NCI-H1417 (cell line): Measurements from ENCODE around the gene OSBPL8.

Experiments
- DNase-seq, 3 experiments: peaks; one replicate each; lab custom pipeline; 2025; lab: John Stamatoyannopoulos, UW

The OSBPL8 gene

DNA sequence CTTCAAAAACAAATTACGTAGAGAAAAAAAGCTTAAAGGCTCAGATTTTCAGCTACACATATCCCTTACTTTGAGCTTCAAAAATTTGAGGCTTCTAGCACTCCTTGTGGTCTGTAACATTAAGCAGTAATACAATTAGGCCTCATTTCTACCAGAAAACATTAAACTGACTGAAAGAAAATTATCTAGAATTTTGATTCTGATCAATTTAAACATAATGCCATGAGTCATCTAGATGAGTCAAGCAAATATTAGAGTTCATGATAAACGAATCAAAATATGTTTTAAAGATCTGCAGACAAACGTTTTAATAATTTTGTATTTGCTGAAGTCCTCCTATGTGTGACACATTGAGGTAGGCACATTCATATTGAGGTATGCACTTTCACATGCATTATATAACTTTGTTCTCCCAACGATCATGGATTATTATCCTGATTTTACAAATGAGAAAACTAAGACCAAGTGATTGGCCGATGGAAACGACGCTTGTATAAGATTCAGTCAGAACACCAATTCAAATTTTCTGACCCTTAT lies 4.3 kb downstream of the OSBPL8 start:
- DNase-seq = no peak

DNA sequence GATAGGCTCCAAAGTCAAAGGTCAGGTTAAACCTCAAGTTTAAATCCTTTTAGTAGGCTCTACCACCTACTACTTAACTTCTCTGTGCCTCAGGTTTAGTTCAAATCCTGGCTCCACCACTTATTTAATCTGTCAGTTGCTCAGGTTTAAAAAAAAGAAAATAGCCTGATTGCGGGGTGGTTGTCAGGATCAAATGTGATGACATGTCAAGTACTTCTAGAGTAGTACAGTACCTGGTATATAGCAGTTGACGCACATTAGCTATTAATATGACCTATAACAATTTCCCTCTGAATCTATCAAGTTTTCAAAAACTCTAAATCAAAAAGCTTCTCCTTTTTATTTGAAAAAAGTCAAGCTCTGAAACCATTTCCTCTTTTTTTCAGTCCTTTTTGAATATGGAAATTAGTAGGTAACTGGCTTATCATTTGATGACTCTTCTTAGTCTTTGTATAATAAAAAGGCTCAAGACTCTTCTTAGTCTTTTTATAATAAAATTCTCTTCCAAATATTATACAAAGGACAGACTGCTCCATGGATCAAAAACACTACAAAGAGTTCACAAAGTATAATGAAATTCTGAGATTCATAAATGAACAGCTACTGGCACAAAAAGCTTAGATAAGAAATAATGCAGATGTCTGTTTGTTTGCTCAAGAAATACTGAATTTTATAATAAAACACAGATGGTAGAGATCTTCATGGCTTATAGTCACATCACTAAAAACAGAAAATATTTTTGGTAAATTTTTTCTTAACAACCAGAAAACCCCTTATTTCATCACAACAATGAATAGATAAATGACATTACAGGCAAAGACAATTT lies 5.0 kb downstream of the OSBPL8 start:
- DNase-seq = no peak

DNA sequence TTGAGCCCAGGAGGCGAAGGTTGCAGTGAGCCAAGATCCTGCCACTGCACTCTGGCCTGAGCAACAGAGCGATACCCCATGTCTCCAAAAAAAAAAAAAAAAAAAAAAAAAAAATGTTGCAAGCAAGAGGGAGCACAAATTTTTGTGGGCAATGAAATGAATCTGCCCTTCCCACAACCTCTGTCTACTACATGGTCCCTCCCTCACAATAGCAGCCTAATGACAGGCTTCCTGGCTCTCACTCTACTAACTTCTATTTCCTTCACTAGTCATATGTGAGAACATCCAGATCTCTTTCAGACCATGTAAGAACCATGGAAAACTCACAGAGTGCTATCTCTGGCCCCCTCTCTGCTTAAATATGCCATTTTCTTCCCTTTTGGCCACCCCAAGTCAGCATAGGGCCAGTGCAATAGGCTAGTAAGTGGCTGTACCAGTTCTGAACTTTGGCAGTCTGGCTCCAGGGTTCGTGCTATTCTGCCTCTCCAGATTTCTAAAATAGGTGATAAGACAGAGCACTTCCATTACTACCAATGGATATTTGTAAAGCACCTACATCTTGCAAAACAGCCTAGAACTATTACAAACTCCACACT lies 7.1 kb downstream of the OSBPL8 start:
- DNase-seq = no peak

DNA sequence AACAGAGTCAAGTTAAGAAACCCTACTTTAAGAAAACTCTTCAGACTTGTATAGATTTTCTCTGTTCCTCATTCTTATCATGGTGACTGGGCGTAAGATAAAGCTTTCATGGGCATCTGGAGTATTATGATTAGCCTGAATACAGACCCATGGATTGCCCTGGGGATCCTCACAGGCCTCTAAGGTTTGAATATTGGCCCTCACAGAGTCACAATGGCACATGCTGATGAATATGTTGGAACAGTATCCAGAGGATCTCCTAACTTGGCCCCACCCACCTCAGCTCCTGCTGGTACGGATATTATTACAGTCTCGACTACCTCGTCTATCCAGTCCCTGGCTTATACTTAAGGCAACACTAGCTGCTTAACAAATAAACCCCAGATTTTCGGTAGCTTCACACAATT lies 8.1 kb downstream of the OSBPL8 start:
- no peak for DNase-seq

DNA sequence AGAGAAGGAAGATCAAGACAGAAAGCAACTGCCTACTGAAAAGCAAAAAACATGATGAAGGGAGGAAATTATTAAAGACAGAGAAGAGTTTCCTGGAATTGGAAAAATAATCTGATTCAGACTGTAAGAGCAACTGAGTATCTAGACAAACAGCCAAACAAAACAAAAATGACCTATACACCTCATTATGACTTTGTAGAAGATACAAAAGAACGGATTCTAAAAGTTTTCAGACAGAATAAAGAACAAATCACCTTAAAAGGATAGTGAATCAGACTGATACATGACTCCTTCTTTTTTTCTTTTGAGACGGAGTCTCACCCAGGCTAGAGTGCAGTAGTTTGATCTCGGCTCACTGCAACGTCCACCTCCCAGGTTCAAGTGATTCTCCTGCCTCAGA lies 10.4 kb downstream of the OSBPL8 start:
- no peak for DNase-seq

DNA sequence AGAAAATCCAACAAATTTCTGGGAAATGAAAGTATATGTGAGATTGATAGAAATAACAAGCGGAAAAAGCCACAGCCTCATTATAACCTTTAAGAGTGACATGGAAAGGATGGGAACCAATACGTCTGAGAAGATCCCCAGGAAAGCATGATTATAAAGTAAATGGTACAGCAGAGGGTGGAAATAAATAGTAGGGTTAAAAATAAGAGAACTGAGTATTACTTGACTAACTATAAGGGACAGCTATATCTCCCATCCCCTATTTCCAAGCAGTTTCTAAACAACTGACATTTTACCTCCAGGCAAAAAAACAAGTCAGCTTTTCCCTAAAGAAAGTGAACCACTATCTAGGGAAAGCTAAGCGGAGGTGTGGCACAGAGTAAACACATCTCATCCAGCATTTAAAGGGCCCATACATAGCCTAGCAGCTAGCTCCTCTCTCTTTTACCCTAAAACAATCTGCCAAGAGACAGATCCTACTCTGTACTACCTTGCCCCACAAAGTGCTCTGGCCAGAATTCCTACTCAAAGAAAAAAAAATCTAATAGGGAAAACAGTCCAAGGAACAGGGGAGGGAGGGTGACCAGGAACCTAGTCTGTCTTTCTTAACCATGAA lies 11.2 kb downstream of the OSBPL8 start:
- DNase-seq = no peak

DNA sequence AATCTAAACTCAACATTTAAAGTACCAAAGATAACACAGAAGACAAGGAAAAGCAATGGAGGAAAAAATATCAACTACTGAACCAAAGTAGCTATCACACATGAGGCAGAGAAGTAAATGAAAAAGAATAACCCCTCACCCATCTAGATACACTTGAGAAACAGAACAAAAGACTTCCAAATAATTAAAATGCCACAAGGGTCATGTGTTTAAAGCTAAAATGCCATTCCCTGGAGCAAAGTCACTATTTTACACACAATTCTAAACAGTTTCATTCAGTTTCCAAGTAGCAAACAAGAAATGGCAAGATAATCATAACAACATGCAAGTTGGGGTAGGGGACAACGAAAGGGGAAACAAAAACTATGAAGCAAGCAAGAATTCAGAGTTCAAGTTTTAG lies 12.0 kb downstream of the OSBPL8 start:
- no peak for DNase-seq

DNA sequence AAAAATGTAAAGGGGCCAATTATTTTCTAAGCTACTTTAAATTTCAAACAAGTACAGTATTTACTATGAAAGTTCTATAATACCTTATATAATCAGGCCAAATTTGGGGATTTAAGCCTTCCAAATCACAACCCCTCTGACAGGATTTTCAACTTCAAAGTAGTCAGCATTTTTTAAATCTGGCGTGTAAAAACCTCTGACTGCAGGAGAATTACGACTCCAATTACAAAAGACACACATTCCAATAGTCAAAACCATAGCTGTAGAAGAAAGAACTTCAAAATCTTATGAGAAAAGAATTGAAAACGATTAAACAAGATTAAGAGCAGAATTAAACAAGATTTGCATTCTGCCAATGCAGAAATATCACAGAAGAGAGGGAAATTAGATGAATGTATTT lies 12.7 kb downstream of the OSBPL8 start:
- DNase-seq = no peak

DNA sequence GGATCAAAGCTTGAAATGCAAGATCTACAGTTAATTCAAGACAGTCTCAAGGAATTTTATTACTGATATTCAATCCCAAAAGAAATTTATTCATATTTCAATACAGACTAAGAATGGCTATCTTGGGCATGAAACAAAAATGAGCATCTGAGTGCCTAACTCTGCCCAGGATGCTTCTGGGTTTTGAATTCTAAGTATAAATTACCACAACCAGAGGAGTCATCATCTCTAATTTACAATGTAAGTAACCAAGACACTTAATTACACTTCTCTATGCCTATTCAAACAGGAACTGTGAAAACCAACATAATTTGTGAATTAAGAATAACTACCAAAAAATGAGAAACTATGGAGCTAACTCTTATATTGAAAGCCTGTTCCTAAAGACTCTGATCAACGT lies 14.1 kb downstream of the OSBPL8 start:
- DNase-seq = no peak

DNA sequence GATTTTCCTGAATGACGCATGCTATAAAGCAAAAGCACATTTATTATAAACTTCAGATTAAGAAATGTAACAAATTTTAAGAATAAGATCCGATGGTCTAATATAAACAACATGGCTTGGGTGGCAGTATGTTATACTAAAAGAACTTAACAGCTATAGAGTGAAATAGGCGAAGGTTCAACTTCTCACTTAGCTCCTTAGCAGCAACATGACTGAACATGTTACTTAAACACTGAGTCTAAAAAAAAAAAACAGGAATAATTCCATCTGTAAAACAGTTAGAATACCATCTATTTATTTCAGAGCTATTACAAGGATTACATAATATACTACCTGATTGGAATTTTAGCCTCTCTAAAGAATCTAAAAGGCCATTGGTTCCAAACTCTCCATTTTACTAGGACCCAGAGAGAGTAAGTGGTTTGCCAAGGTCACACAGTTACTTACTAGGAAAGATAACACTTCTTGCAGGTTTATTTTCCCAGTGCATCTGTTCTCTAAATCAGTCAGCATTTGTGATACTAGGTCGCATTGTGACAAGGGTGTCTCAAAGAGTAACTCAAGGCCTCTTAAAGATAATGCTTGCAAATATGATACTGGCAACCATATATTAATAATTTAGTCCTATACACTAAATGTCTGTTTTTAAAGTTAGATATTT lies 14.8 kb downstream of the OSBPL8 start:
- DNase-seq = no peak

DNA sequence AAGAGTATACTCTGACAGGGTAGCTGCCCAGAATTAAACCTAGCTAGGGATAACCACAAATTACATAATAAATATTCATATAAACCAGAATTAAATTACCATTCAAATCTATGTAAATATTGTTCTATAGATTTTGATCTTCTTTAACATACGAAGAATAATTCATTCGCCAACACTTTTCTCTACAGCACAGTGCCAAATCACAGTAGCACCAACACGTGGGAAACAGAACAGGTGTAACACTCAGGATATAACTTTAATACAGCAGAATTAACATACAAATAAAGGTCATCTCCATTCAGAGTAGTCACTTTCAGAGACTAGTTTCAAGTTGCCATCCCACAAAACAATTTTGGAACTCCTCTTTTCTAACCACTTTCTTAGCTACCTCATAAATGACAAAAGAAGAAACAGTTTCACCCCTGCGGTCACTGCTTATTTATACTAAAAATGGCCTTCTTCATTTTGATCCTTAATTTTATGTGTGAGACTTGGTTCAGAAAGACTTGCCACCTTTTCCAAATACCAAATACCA lies 15.7 kb downstream of the OSBPL8 start:
- DNase-seq = no peak

DNA sequence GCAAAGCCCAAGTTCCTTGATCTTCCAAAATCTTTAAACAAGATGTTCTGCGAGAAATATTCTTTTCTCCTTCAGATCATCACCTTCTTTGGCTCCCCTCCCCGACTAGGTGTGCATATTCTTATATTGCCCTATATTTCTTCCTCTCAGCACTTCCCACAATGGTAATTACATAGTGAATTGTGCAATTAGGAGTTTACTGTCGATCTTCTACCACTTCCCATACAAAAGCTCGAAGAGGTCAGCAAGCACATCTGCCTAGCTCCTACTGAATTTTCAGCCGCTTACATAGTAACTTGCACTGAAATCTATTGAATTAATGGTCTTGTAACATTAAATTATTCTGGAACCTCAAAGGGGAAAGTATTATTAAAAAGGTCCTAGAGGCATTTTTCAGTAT lies 16.7 kb downstream of the OSBPL8 start:
- DNase-seq = no peak

DNA sequence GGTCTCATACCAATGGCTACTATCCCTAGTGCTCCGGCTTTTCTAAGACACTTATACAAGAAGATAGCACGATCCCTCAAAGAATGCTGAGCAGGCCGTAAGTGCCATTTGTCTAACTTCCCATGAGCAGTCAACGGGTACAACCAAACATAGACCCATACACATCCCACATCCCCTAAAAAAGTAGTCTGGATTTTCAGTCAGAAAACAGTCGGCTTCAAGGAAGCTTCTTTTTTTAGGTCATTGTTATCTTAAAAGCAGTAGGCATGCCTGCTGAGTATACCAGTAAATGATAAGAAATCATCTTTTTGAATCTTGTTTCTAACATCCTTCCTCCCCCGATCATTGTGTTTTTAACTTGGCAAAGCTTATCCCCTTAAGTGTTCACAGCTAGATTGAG lies 19.8 kb downstream of the OSBPL8 start:
- DNase-seq = no peak

DNA sequence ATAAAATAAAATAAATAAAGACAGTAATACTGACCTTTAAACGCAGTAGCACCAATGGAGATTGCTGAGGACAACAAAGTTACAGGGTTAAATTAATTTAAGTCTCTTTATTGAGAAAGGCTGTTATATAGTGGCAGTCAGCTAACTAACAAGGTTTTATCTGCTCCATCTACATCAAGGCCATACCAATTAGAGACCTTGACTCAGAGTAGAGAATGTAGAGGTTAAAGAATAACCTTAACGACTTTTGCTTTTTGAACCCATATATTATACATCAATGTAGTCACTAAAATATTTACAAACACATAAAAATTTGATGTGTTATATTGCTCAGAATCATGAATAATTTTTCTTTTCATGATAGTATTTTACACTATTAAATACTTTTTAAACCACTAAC lies 21.6 kb downstream of the OSBPL8 start:
- no peak for DNase-seq

DNA sequence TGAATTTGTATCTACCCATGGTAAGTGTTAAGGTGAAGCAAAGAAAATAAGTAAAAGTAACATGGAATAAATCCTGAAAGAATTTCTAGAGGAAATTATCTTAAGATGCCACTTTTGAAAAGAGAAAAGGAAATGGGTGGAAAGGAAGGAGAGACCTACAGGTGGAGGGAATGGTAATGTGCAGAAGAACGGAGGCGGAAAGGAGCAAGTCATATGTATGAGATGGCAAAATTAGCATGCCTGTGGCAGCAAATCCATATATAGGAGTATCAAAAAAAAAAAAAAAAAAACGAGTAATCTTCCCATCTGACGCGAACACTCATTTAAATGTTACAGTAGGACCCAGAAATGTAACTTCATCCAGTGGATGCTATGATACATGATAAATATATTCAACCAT lies 23.0 kb downstream of the OSBPL8 start:
- no peak for DNase-seq

DNA sequence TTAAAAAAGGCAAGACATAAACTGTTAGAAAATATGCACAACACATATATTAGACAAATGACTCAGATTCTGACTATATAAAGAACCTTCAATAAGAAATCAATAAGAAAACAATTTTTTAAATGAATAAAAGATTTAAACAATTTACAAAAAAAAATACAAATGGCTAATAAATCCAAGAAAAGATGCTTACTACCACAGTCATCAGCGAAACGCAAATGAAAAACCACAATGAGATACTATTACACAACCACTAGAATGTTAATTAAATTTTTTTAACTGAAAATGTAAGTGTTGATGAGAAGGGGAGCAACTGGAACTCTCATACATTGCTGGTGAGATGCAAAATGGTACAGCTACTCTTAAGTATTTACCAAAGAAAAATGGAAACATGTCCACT lies 24.4 kb downstream of the OSBPL8 start:
- DNase-seq = no peak

DNA sequence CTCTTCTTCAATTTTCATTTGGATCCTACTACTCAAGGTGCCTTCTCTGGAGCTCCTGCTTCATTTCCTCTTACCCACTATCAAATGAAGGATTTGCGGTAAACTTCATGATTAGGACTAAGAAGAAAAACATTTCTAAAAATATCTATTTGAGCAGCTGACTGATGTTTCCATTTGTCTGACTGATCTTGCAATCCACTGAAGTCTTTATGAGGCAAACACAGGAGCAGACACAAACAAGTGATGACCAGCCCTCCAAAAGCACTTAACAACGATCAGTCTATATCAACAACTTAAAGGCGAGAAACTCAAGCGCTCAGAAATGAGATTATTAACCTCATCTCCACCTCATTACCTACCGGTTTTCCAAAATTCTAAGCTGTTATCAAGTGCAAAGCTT lies 26.2 kb downstream of the OSBPL8 start:
- peak in 1 of 3 experiments; percentile 14 for DNase-seq

DNA sequence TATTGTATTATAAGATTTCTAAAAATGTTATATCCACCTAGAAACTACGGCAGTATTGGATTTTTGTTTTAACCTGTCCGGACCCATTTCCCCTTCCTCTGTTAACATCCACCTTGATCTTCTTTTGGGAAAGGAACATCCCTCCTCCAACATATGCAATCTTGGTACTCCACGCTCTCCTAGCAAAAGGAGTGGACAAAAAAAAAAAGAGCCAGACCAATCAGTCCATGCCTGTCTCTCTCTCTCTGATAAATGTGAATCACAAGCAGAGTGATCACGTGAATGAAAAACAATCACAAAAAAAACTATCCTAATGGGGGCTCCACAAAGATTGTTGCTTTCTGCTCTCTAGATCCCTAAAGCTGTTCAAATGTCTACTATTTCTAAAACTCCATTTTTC lies 27.1 kb downstream of the OSBPL8 start:
- no peak for DNase-seq

DNA sequence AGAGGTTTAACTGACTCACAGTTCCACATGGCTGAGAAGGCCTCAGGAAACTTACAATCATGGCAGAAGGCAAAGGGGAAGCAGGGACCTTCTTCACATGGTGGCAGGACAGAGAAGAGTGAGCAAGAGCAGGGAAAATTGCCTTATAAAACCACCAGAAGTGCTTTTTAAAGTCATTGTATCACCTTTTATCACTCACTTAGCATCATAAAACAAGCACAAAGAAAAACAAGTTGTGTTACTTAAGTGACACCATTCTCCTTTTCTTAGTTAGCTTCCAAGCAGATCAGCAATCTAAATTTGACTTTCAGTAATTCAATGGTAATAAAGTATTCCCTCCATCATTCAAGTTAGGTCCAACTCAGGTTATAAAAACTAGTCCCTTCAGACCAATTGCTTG lies 28.5 kb downstream of the OSBPL8 start:
- DNase-seq = no peak

DNA sequence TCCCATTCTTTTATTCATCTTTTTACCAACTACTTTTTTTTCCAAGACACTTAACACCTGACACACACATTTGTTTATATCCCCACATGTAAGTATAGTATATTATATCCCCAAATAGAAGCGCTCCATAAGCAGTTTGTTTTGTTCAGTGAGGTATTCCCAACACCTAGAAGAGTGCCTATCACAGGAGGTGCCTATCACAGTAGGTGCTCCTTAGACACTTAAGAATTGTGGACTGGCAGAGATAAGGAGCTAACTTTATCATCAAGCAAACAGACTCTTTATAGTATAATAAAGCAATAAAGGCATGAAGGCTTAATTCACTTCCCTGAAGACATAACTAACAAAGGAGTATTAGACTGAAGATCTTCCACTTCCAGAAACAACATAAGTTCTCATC lies 29.1 kb downstream of the OSBPL8 start:
- no peak for DNase-seq

DNA sequence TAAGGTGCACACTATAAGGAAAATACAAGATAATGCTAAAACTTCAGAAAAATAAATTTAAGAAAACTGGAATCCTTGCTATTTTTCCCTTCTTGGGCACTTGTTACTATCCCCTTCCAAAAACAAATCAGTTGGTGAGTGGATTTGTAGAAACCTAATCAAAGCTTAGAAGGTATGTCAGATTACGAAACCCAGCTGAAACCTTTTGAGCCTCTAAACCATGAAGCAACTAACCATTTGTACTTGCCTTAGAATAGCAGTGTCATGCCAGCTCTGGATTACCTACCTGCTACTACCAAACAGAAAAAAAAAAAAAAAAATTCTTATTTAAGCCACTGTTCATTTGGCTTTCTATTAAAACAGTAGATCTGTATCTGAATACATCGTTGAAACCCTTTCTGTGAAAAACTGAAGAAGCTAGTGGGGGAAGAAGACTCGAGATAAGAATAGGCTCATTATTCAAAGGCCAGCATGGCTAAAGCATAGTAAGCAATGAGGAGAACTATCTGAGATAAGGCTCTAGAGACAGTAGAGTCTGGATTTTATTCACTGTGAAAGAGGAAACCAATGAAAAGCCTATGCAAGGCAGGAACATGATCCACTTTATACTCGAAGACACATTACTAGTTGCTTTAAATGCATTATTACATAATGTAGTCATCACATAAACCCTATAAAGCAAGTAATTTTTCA lies 30.2 kb downstream of the OSBPL8 start:
- DNase-seq = no peak

DNA sequence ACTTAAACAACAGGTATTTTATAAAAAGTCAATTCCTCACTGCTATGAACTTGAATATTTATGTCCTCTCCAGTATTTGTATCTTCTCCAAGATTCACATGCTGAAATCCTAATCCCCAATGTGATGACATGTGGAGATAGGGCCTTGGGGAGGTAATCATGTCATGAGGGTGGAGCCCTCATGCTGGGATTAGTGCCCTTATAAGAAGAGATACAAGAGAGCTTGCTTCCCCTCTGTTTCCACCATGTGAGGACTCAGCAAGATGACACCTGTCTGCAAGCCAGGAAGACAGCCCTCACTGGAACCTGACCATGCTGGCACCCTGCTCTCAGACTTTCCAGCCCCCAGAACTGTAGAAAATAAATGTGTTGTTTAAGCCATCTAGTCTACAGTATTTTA lies 36.2 kb downstream of the OSBPL8 start:
- no peak for DNase-seq
